IMR-90 (cell line): ENCODE measurements around the gene NOL4L.

Source experiments
- CEBPB ChIP-seq: IDR thresholded peaks from 2 replicates; pipeline ENCODE4 v1.6.1; 2012; ENCODE audit warnings: low read depth, low read length, improper control_type of control experiment
- MXI1 ChIP-seq: IDR thresholded peaks from 2 replicates; pipeline ENCODE4 v1.6.1; 2012; ENCODE audit warnings: low read depth, mild to moderate bottlenecking, low read length, moderate library complexity, borderline replicate concordance
- TF ChIP-seq, protein P1 (sequence below): conservative IDR thresholded peaks from 2 replicates; pipeline ENCODE4 v1.5.1; 2012; ENCODE audit warnings: mild to moderate bottlenecking, low read depth, low read length, improper control_type of control experiment
- TF ChIP-seq, protein P2 (sequence below): fragments of 150-350 bp; IDR thresholded peaks from 2 replicates; pipeline ENCODE4 v1.6.1; 2017; ENCODE audit warnings: mild to moderate bottlenecking, antibody characterized with exemption, low read length, low read depth

- TF ChIP-seq, protein P1, sequence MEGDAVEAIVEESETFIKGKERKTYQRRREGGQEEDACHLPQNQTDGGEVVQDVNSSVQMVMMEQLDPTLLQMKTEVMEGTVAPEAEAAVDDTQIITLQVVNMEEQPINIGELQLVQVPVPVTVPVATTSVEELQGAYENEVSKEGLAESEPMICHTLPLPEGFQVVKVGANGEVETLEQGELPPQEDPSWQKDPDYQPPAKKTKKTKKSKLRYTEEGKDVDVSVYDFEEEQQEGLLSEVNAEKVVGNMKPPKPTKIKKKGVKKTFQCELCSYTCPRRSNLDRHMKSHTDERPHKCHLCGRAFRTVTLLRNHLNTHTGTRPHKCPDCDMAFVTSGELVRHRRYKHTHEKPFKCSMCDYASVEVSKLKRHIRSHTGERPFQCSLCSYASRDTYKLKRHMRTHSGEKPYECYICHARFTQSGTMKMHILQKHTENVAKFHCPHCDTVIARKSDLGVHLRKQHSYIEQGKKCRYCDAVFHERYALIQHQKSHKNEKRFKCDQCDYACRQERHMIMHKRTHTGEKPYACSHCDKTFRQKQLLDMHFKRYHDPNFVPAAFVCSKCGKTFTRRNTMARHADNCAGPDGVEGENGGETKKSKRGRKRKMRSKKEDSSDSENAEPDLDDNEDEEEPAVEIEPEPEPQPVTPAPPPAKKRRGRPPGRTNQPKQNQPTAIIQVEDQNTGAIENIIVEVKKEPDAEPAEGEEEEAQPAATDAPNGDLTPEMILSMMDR = no peak
- TF ChIP-seq MXI1 (no peak), CEBPB (no peak)
- TF ChIP-seq, protein P2, sequence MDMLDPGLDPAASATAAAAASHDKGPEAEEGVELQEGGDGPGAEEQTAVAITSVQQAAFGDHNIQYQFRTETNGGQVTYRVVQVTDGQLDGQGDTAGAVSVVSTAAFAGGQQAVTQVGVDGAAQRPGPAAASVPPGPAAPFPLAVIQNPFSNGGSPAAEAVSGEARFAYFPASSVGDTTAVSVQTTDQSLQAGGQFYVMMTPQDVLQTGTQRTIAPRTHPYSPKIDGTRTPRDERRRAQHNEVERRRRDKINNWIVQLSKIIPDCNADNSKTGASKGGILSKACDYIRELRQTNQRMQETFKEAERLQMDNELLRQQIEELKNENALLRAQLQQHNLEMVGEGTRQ = peak; percentile 55
These were observed 45.9 kb downstream of the NOL4L start for GRCh38 chr20:32539026-32539816.
